IMR-90 (cell line): ENCODE results near the gene MON2. TPM values are rescaled to one million over a fixed set of nuclear protein-coding genes. Genes with fewer than 3 reads are reported as not detected.

Experiments
- ATAC-seq: fragments of 200-7000 bp; cut with Tn5 transposase; 2 replicates; pipeline ENCODE4 v1.9.1; 2020; ENCODE audit warnings: low read depth, mild to moderate bottlenecking, moderate library complexity
- BruUV-seq: library from RNA; stranded (reverse); fragments of 400-500 nt; replicated peaks from 2 replicates; lab custom pipeline; 2021; lab: Mats Ljungman, UMichigan
- CTCF ChIA-PET: fragments of 300-600 bp; formaldehyde crosslinking; extraction: SDS; loops from one replicate; lab custom pipeline; 2021; ENCODE audit warnings: antibody characterized with exemption; lab: Yijun Ruan, JAX
- POLR2A ChIA-PET: fragments of 300-600 bp; sonication (Branson Sonifier 250); formaldehyde crosslinking; loops from one replicate; lab custom pipeline; 2022; ENCODE audit warnings: antibody characterized with exemption; ENCODE audit not compliant: unreplicated experiment; lab: Charles Lee
- DNase-seq: peaks from one replicate; pipeline ENCODE4 v3.0.0; 2013
- H2AFZ ChIP-seq: replicated peaks from 2 replicates; pipeline ENCODE3; 2013; ENCODE audit warnings: low read length, mild to moderate bottlenecking; ENCODE audit not compliant: poor library complexity
- H2AK5ac ChIP-seq: 2 replicates; pipeline ENCODE4 v1.6.1; 2013; ENCODE audit warnings: low read depth, low read length, inconsistent platforms
- H2AK9ac ChIP-seq: replicated peaks from 2 replicates; pipeline ENCODE3; 2013; ENCODE audit warnings: mild to moderate bottlenecking, low read depth, low read length, moderate library complexity; ENCODE audit not compliant: poor library complexity
- H2BK120ac ChIP-seq: 2 replicates; pipeline ENCODE4 v1.6.1; 2013; ENCODE audit warnings: low read depth, low read length, inconsistent platforms
- H2BK15ac ChIP-seq: 3 replicates; pipeline ENCODE4 v1.6.1; 2013; ENCODE audit warnings: low read depth, low read length, inconsistent platforms
- H2BK20ac ChIP-seq: 2 replicates; pipeline ENCODE4 v1.6.1; 2013; ENCODE audit warnings: low read depth, mild to moderate bottlenecking, inconsistent platforms, low read length, moderate library complexity
- H2BK5ac ChIP-seq: 2 replicates; pipeline ENCODE4 v1.6.1; 2013; ENCODE audit warnings: mild to moderate bottlenecking, low read depth, low read length, inconsistent platforms; ENCODE audit not compliant: poor library complexity, severe bottlenecking
- H3K14ac ChIP-seq: replicated peaks from 2 replicates; pipeline ENCODE4 v1.6.1; 2013; ENCODE audit warnings: low read depth, low read length, inconsistent platforms
- H3K18ac ChIP-seq: 2 replicates; pipeline ENCODE4 v1.6.1; 2013; ENCODE audit warnings: low read depth, low read length, control low read depth
- H3K23ac ChIP-seq: 2 replicates; pipeline ENCODE4 v1.6.1; 2013; ENCODE audit warnings: low read depth, low read length, inconsistent platforms
- H3K27ac ChIP-seq: 2 replicates; pipeline ENCODE4 v1.5.1; 2013; ENCODE audit warnings: mild to moderate bottlenecking, control low read depth, low read length; ENCODE audit not compliant: insufficient read depth
- H3K27me3 ChIP-seq: 2 replicates; pipeline ENCODE4 v1.6.1; 2013; ENCODE audit warnings: low read length; ENCODE audit not compliant: control insufficient read depth, insufficient read depth
- H3K36me3 ChIP-seq: 2 replicates; pipeline ENCODE4 v1.6.1; 2013; ENCODE audit warnings: low read length, mixed read lengths; ENCODE audit not compliant: control insufficient read depth, insufficient read depth
- H3K4ac ChIP-seq: 2 replicates; pipeline ENCODE4 v1.6.1; 2013; ENCODE audit warnings: low read depth, low read length, inconsistent platforms
- H3K4me1 ChIP-seq: 2 replicates; pipeline ENCODE4 v1.6.1; 2013; ENCODE audit warnings: low read length, mixed read lengths; ENCODE audit not compliant: control insufficient read depth, insufficient read depth
- H3K4me2 ChIP-seq: 2 replicates; pipeline ENCODE4 v1.6.1; 2013; ENCODE audit warnings: low read depth, mild to moderate bottlenecking, control low read depth, low read length, moderate library complexity
- H3K4me3 ChIP-seq: 2 replicates; pipeline ENCODE4 v1.5.1; 2013; ENCODE audit warnings: low read depth, mild to moderate bottlenecking, control low read depth, low read length, moderate library complexity; ENCODE audit not compliant: insufficient read depth
- H3K56ac ChIP-seq: 2 replicates; pipeline ENCODE4 v1.6.1; 2013; ENCODE audit warnings: low read length, inconsistent platforms; ENCODE audit not compliant: insufficient read depth; ENCODE audit errors: extremely low read depth
- H3K79me1 ChIP-seq, 2 experiments: 2 replicates each; pipeline ENCODE4 v1.6.1; 2013; ENCODE audit warnings: low read length in 2 of 2, inconsistent platforms in 1 of 2, low read depth in 1 of 2
- H3K9ac ChIP-seq: 2 replicates; pipeline ENCODE4 v1.6.1; 2013; ENCODE audit warnings: low read depth, low read length, control low read depth
- H3K9me1 ChIP-seq: 2 replicates; pipeline ENCODE4 v1.6.1; 2013; ENCODE audit warnings: low read length, inconsistent platforms; ENCODE audit not compliant: insufficient read depth
- H3K9me3 ChIP-seq: 2 replicates; pipeline ENCODE4 v1.6.1; 2013; ENCODE audit warnings: low read length; ENCODE audit not compliant: control insufficient read depth, insufficient read depth
- H4K20me1 ChIP-seq: 2 replicates; pipeline ENCODE4 v1.6.1; 2013; ENCODE audit warnings: low read length, inconsistent platforms; ENCODE audit not compliant: insufficient read depth
- H4K5ac ChIP-seq: 2 replicates; pipeline ENCODE4 v1.6.1; 2013; ENCODE audit warnings: mild to moderate bottlenecking, low read depth, low read length, control low read depth
- H4K8ac ChIP-seq, 2 experiments: 2 replicates each; pipeline ENCODE4 v1.6.1; 2013; ENCODE audit warnings: low read depth in 2 of 2, low read length in 2 of 2, control low read depth in 1 of 2, inconsistent platforms in 1 of 2
- H4K91ac ChIP-seq: 2 replicates; pipeline ENCODE4 v1.6.1; 2013; ENCODE audit warnings: low read depth, low read length, inconsistent platforms; ENCODE audit not compliant: insufficient read depth
- USF2 ChIP-seq: fragments of 150-350 bp; IDR thresholded peaks from 2 replicates; pipeline ENCODE4 v1.6.1; 2017; ENCODE audit warnings: mild to moderate bottlenecking, antibody characterized with exemption, low read length, low read depth
- WGBS, 2 experiments: methylation state at CpG; one replicate each; pipeline versions ENCODE4 v1.1.5 to v1.1.7; 2013; ENCODE audit warnings: missing lambda C conversion rate in 2 of 2; ENCODE audit not compliant: insufficient read length in 1 of 2; ENCODE audit errors: extremely low coverage in 2 of 2; 5-methylcytosine and 5-hydroxymethylcytosine counted together
- dilution Hi-C: fragments of 300-500 bp; cut with HindIII; formaldehyde crosslinking; loops from one replicate; pipeline ENCODE4 v1.14.3; 2018; ENCODE audit warnings: low sequenced_read_pairs; ENCODE audit not compliant: unreplicated experiment
- in situ Hi-C: fragments of 300-500 bp; cut with MboI; formaldehyde crosslinking; loops from 3 replicates; pipeline ENCODE4 v1.14.3; 2019; ENCODE audit warnings: low sequenced_read_pairs, inconsistent platforms, mixed read lengths
- intact Hi-C: fragments of 100-400 bp; cut with micrococcal nuclease; formaldehyde crosslinking; loops from 2 replicates; pipeline ENCODE4 v1.10.0; 2022
- polyA plus RNA-seq, 3 experiments: library from polyadenylated mRNA; depleted of rRNA; stranded (reverse); fragments of >200 nt; gene quantifications; 2 replicates each; pipeline ENCODE4 v1.2.3, GENCODE V29; 2012; ENCODE audit warnings: low replicate concordance in 1 of 3
- total RNA-seq: library from RNA; depleted of rRNA; stranded (reverse); fragments of >200 nt; gene quantifications from 2 replicates; pipeline ENCODE4 v1.2.3, GENCODE V29; 2012

The MON2 gene
- total and polyA plus RNA-seq, 2 of the 4 experiments (the other 2 are of a cell fraction) = 13.2 to 39.3 TPM

- TF ChIP-seq USF2 = no peak
Measured at GRCh38 chr12:62533087-62533754, 66.6 kb downstream of the MON2 start (continued).

- no peak overlapping the region for H3K4me3 ChIP-seq
- H2BK15ac ChIP-seq = no peak overlapping the region
- H2AFZ ChIP-seq = no peak overlapping the region
- peak overlapping the region; percentile 30; the same call in 1 of the 2 replicates for H3K4me2 ChIP-seq
- H3K9me1 ChIP-seq = peaks cover 2% of the 10 kb centered on the region; the same call in 1 of the 2 replicates
- H4K8ac ChIP-seq = no peak overlapping the region
- CTCF ChIA-PET = no interaction called here
- POLR2A ChIA-PET = no interaction called here
- no peak for TF ChIP-seq USF2
- no peak overlapping the region for H3K56ac ChIP-seq
- H2AK9ac ChIP-seq = no peak overlapping the region
- 88% methylated on average over 1 of the region's 2 CpGs; no CpG with 5 or more reads in 1 of the 2 experiments for WGBS, 2 experiments
- no peak for ATAC-seq
- H3K18ac ChIP-seq = 0 out of 2 replicates have a peak overlapping the region, but pooled peaks have one; percentile 28
- no peaks in the 10 kb centered on the region for H3K27me3 ChIP-seq
- H2AK5ac ChIP-seq = no peak overlapping the region
- H4K91ac ChIP-seq = no peak overlapping the region
- no TSS peak for BruUV-seq
- no peaks in the 10 kb centered on the region for H3K9me3 ChIP-seq
- H4K5ac ChIP-seq = no peak overlapping the region
- no peak overlapping the region for H3K27ac ChIP-seq
- dilution Hi-C loops (no loop called here), in situ Hi-C loops (no loop called here), intact Hi-C loops (loop anchor here (5.0 kb wide), 1 partner anchor 96 kb away; no protein-coding TSS in a partner anchor)
- H2BK120ac ChIP-seq = no peak overlapping the region
- no peaks in the 10 kb centered on the region for H4K20me1 ChIP-seq
- no peak overlapping the region; the same call in 1 of the 2 replicates for H3K23ac ChIP-seq
- peaks cover 7% of the 10 kb centered on the region for H3K4me1 ChIP-seq
- peaks cover 15% of the 10 kb centered on the region for H3K36me3 ChIP-seq
- no peak overlapping the region for H2BK20ac ChIP-seq
- no peak overlapping the region for H3K9ac ChIP-seq
- peak overlapping the region; percentile 60 for H2BK5ac ChIP-seq
- H3K79me1 ChIP-seq = peaks cover 5 to 11% of the 10 kb centered on the region in 2 experiments; a peak in 2 of 4 replicates
- peak; percentile 33 for DNase-seq
- H3K4ac ChIP-seq = no peak overlapping the region
- 0 out of 2 replicates have a peak overlapping the region, but pooled peaks have one; percentile 14 for H3K14ac ChIP-seq
Measured at GRCh38 chr12:62533755-62534107, 67.1 kb downstream of the MON2 start.
